HepG2 (cell line): ENCODE results near the gene CD300LG. TPM values are rescaled to one million over a fixed set of nuclear protein-coding genes. Genes with fewer than 3 reads are reported as not detected.

ENCODE experiments used
- polyA plus RNA-seq, 8 experiments: library from polyadenylated mRNA; depleted of rRNA in 3 of 8; stranded (reverse) in 7 of 8; unstranded in 1 of 8; fragments of >200 nt; fragmentation: Illumina TruSeq in 4 of 8; extraction: Trizol in 4 of 8; gene quantifications; 2 replicates each; pipeline versions ENCODE4 v1.2.1 to v1.2.3, GENCODE V29; 2011 to 2016; ENCODE audit warnings: low read depth in 4 of 8, missing spikeins in 1 of 8, mixed read lengths in 1 of 8; ENCODE audit not compliant: insufficient read depth in 1 of 8
- total RNA-seq, 5 experiments: library from RNA; depleted of rRNA; stranded (reverse); fragments of >200 nt; fragmentation: Illumina TruSeq; extraction: Trizol; gene quantifications; 2 replicates each; pipeline ENCODE4 v1.2.3, GENCODE V29; 2016; ENCODE audit warnings: low read depth in 1 of 5
- TF ChIP-seq, protein P1 (sequence below): sonication (generic); formaldehyde crosslinking; IDR thresholded peaks from 2 replicates; pipeline ENCODE4 v1.5.1; 2020; ENCODE audit warnings: mild to moderate bottlenecking, missing genetic modification reagents, moderate library complexity
- TF ChIP-seq, protein P2 (sequence below): sonication (generic); formaldehyde crosslinking; IDR thresholded peaks from 2 replicates; pipeline ENCODE4; 2020; ENCODE audit warnings: missing genetic modification reagents, mild to moderate bottlenecking, borderline replicate concordance

CD300LG gene
- total and polyA plus RNA-seq, 2 of the 13 experiments (the other 11 are each of a cell fraction or from before 2014, with no cell fraction given), result not detected

DNA sequence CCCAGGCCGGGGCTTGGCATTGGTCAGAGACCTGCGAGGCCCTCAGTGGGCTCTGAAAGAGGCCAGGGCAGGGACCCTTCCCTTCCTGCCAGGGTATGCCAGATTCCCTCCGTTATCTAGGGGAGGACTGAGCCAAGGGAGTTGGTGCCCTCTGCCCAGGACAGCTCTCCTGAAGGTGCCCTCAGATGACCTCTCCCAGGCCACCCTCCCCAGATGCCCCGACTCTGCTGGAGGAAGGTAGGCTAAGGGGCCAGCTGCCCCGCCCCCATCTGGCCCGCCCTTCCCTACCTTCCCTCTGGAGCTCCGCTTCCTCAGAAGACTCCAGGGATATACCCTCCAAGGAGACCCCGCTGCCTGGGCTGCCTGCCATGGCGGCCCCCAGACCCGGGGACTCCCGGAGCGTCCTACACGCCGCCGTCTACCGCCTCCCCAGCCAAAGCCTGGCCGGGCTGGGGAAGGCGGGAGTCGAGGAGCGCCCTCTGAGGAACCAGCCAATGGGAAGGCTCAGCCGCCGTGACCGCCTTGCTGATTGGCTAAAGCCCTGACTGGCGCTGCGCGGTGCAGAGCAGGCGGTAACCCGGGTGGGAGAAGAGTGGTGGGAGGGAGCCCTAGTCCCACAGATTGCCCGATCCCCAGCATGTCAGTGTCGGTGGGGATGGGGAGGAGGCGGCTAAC is 53.3 kb downstream of the CD300LG start (continued):
- TF ChIP-seq, protein P1, sequence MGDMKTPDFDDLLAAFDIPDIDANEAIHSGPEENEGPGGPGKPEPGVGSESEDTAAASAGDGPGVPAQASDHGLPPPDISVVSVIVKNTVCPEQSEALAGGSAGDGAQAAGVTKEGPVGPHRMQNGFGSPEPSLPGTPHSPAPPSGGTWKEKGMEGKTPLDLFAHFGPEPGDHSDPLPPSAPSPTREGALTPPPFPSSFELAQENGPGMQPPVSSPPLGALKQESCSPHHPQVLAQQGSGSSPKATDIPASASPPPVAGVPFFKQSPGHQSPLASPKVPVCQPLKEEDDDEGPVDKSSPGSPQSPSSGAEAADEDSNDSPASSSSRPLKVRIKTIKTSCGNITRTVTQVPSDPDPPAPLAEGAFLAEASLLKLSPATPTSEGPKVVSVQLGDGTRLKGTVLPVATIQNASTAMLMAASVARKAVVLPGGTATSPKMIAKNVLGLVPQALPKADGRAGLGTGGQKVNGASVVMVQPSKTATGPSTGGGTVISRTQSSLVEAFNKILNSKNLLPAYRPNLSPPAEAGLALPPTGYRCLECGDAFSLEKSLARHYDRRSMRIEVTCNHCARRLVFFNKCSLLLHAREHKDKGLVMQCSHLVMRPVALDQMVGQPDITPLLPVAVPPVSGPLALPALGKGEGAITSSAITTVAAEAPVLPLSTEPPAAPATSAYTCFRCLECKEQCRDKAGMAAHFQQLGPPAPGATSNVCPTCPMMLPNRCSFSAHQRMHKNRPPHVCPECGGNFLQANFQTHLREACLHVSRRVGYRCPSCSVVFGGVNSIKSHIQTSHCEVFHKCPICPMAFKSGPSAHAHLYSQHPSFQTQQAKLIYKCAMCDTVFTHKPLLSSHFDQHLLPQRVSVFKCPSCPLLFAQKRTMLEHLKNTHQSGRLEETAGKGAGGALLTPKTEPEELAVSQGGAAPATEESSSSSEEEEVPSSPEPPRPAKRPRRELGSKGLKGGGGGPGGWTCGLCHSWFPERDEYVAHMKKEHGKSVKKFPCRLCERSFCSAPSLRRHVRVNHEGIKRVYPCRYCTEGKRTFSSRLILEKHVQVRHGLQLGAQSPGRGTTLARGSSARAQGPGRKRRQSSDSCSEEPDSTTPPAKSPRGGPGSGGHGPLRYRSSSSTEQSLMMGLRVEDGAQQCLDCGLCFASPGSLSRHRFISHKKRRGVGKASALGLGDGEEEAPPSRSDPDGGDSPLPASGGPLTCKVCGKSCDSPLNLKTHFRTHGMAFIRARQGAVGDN (CRISPR knock-in tag), result peak; percentile 54
- TF ChIP-seq, protein P2, sequence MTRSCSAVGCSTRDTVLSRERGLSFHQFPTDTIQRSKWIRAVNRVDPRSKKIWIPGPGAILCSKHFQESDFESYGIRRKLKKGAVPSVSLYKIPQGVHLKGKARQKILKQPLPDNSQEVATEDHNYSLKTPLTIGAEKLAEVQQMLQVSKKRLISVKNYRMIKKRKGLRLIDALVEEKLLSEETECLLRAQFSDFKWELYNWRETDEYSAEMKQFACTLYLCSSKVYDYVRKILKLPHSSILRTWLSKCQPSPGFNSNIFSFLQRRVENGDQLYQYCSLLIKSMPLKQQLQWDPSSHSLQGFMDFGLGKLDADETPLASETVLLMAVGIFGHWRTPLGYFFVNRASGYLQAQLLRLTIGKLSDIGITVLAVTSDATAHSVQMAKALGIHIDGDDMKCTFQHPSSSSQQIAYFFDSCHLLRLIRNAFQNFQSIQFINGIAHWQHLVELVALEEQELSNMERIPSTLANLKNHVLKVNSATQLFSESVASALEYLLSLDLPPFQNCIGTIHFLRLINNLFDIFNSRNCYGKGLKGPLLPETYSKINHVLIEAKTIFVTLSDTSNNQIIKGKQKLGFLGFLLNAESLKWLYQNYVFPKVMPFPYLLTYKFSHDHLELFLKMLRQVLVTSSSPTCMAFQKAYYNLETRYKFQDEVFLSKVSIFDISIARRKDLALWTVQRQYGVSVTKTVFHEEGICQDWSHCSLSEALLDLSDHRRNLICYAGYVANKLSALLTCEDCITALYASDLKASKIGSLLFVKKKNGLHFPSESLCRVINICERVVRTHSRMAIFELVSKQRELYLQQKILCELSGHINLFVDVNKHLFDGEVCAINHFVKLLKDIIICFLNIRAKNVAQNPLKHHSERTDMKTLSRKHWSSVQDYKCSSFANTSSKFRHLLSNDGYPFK (CRISPR knock-in tag), result peak; percentile 29; the same call in 1 of the 2 replicates
